Measurements from ENCODE around the gene ZNF583. TPM values are rescaled to one million over a fixed set of nuclear protein-coding genes. Genes with fewer than 3 reads are reported as not detected.

Gene ZNF583
- total RNA-seq: 1 to 10 TPM; 3.9 to 4.1 TPM

GRCh38 chr19:56403764-56404704 is at the start of gene ZNF583:
ZNF583 (plus strand) TSS chr19:56404332; CDS start chr19:56407115, 2,783 bp downstream.
- CTCF ChIA-PET: interaction anchor here (0.7 to 3.1 kb wide), 3 partner anchors 11 to 151 kb away, joined by 3 to 13 read pairs (median 4); partner anchors contain the start of gene ZNF582
- peak within 1 kb of the TSS; percentile 77 for H3K4me3 Mint-ChIP-seq
- peaks cover 70% of the 10 kb centered on the region for H3K36me3 Mint-ChIP-seq (ENCODE audit: low read depth)
- H3K27me3 Mint-ChIP-seq: no peaks in the 10 kb centered on the region
- peaks cover 62% of the 10 kb centered on the region for H3K9me3 Mint-ChIP-seq
- peaks cover 27% of the 10 kb centered on the region for H3K4me1 Mint-ChIP-seq
- peak; percentile 91 for DNase-seq
- peak within 1 kb of the TSS; percentile 90 for H3K27ac Mint-ChIP-seq
- POLR2A ChIA-PET: interaction anchor here (0.6 to 2.6 kb wide), 4 partner anchors 11 to 695 kb away, joined by 3 to 10 read pairs (median 3); partner anchors contain the start of genes ZNF582 and ZSCAN5A

GRCh38 chr19:56355517-56355916 is 48.6 kb upstream of the ZNF583 start:
- CTCF ChIA-PET: no interaction called here
- POLR2A ChIA-PET: no interaction called here
- no peaks in the 10 kb centered on the region for H3K27me3 Mint-ChIP-seq
- H3K36me3 Mint-ChIP-seq (ENCODE audit: low read depth): no peaks in the 10 kb centered on the region
- peaks cover 12% of the 10 kb centered on the region for H3K9me3 Mint-ChIP-seq
- no peak overlapping the region for H3K4me3 Mint-ChIP-seq
- H3K27ac Mint-ChIP-seq: no peak overlapping the region
- no peaks in the 10 kb centered on the region for H3K4me1 Mint-ChIP-seq
- DNase-seq: no peak

DNA sequence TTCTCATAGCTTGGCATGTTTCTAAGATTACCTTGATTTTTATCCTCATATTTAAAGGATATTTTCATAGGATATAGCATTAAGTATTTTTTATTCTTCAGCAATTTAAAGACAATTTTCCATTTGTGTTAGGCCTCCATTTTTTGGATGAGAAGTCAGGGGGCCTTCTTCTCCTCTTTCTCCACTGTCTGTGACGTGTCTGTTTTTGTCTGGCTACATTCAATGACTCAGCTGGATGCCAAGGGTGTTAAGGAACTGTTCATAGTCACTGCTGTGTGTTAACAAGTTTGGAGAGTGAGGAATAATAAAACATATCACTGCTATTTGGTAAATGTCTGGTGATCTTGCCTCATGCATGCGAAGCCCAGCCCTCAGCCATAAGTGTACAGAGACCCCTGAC is 47.2 kb upstream of the ZNF583 start:
- ChIA-PET POLR2A (no interaction called here), CTCF (no interaction called here)
- H3K4me1 Mint-ChIP-seq: no peaks in the 10 kb centered on the region
- H3K27ac Mint-ChIP-seq: no peak overlapping the region
- DNase-seq: no peak
- H3K36me3 Mint-ChIP-seq (ENCODE audit: low read depth): no peaks in the 10 kb centered on the region
- H3K4me3 Mint-ChIP-seq: no peak overlapping the region
- H3K9me3 Mint-ChIP-seq: peaks cover 17% of the 10 kb centered on the region
- no peaks in the 10 kb centered on the region for H3K27me3 Mint-ChIP-seq

DNA sequence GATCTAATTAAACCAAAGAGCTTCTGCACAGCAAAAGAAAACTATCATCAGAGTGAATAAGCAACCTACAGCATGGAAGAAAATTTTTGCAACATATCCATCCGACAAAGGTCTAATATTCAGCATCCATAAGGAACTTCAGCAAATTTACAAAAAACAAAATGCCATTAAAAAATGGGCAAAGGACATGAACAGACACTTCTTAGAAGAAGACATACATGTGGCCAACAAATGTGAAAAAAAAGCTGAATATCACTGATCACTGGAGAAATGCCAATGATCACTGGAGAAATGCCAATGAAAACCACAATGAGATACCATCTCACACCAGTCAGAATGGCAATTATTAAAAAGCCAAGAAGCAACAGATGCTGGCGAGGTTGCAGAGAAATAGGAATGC is 43.3 kb upstream of the ZNF583 start:
- Mint-ChIP-seq H3K4me3 (no peak overlapping the region), H3K27me3 (no peaks in the 10 kb centered on the region), H3K36me3 (ENCODE audit: low read depth) (no peaks in the 10 kb centered on the region), H3K9me3 (peaks cover 35% of the 10 kb centered on the region), H3K4me1 (no peaks in the 10 kb centered on the region), H3K27ac (no peak overlapping the region)
- ChIA-PET POLR2A (no interaction called here), CTCF (no interaction called here)
- DNase-seq: no peak

- Mint-ChIP-seq H3K4me3 (peak overlapping the region; percentile 71), H3K9me3 (peaks cover 51% of the 10 kb centered on the region), H3K36me3 (ENCODE audit: low read depth) (peaks cover 12% of the 10 kb centered on the region), H3K27me3 (peaks cover 3% of the 10 kb centered on the region), H3K27ac (peak overlapping the region; percentile 48), H3K4me1 (peaks cover 15% of the 10 kb centered on the region)
- DNase-seq: peak; percentile 72
- ChIA-PET CTCF (interaction anchor here (1.0 to 1.1 kb wide), 2 partner anchors 10 to 24 kb away, joined by 3 to 4 read pairs; no protein-coding TSS in a partner anchor), POLR2A (interaction anchor here (1.2 kb wide), 1 partner anchor 247 kb away, joined by 4 read pairs; the partner anchor contains the start of gene ZNF787)
These were observed 36.1 kb upstream of the ZNF583 start for GRCh38 chr19:56367829-56368711.

- ChIA-PET CTCF (no interaction called here), POLR2A (no interaction called here)
- Mint-ChIP-seq H3K4me1 (peaks cover 15% of the 10 kb centered on the region), H3K9me3 (peaks cover 57% of the 10 kb centered on the region), H3K4me3 (no peak overlapping the region), H3K27me3 (peaks cover 3% of the 10 kb centered on the region), H3K36me3 (ENCODE audit: low read depth) (peaks cover 30% of the 10 kb centered on the region), H3K27ac (no peak overlapping the region)
- DNase-seq: no peak
These were observed 34.1 kb upstream of the ZNF583 start for GRCh38 chr19:56369886-56370676.

- ChIA-PET POLR2A (no interaction called here), CTCF (no interaction called here)
- H3K27me3 Mint-ChIP-seq: peaks cover 3% of the 10 kb centered on the region
- peaks cover 36% of the 10 kb centered on the region for H3K36me3 Mint-ChIP-seq (ENCODE audit: low read depth)
- peaks cover 15% of the 10 kb centered on the region for H3K4me1 Mint-ChIP-seq
- no peak overlapping the region for H3K27ac Mint-ChIP-seq
- H3K4me3 Mint-ChIP-seq: no peak overlapping the region
- peaks cover 55% of the 10 kb centered on the region for H3K9me3 Mint-ChIP-seq
- DNase-seq: no peak
These were observed 31.9 kb upstream of the ZNF583 start for GRCh38 chr19:56372281-56372680.

- peaks cover 35% of the 10 kb centered on the region for H3K36me3 Mint-ChIP-seq (ENCODE audit: low read depth)
- DNase-seq: no peak
- H3K4me1 Mint-ChIP-seq: peaks cover 2% of the 10 kb centered on the region
- H3K27ac Mint-ChIP-seq: no peak overlapping the region
- ChIA-PET POLR2A (no interaction called here), CTCF (no interaction called here)
- no peak overlapping the region for H3K4me3 Mint-ChIP-seq
- H3K27me3 Mint-ChIP-seq: no peaks in the 10 kb centered on the region
- peaks cover 62% of the 10 kb centered on the region for H3K9me3 Mint-ChIP-seq
These were observed 26.8 kb upstream of the ZNF583 start for GRCh38 chr19:56377105-56377924.

- peaks cover 2% of the 10 kb centered on the region for H3K4me1 Mint-ChIP-seq
- H3K9me3 Mint-ChIP-seq: peaks cover 54% of the 10 kb centered on the region
- H3K27ac Mint-ChIP-seq: no peak overlapping the region
- DNase-seq: no peak
- H3K27me3 Mint-ChIP-seq: no peaks in the 10 kb centered on the region
- H3K36me3 Mint-ChIP-seq (ENCODE audit: low read depth): peaks cover 8% of the 10 kb centered on the region
- ChIA-PET CTCF (no interaction called here), POLR2A (no interaction called here)
- H3K4me3 Mint-ChIP-seq: no peak overlapping the region
These were observed 20.1 kb upstream of the ZNF583 start for GRCh38 chr19:56383826-56384605.

- H3K9me3 Mint-ChIP-seq: peaks cover 66% of the 10 kb centered on the region
- H3K27ac Mint-ChIP-seq: peak within 1 kb of the TSS; percentile 96
- POLR2A ChIA-PET: interaction anchor here (1.7 to 2.7 kb wide), 2 partner anchors 11 to 80 kb away, joined by 6 to 10 read pairs; partner anchors contain the start of genes ZNF583 and ZSCAN5A
- H3K27me3 Mint-ChIP-seq: no peaks in the 10 kb centered on the region
- H3K4me3 Mint-ChIP-seq: peak within 1 kb of the TSS; percentile 81
- peaks cover 14% of the 10 kb centered on the region for H3K4me1 Mint-ChIP-seq
- H3K36me3 Mint-ChIP-seq (ENCODE audit: low read depth): peaks cover 47% of the 10 kb centered on the region
- CTCF ChIA-PET: interaction anchor here (0.9 to 1.7 kb wide), 2 partner anchors 9 to 26 kb away, joined by 4 to 13 read pairs; partner anchors contain the start of gene ZNF583
- peak; percentile 93 for DNase-seq
These were observed 10.8 kb upstream of the ZNF583 start, which contains the start of gene ZNF582 for GRCh38 chr19:56393119-56394012. ZNF582 (minus strand) TSS chr19:56393534; CDS start chr19:56391752, 1,782 bp downstream.

All from activated CD4-positive, alpha-beta memory T cell treated with anti-CD3 and anti-CD28 coated beads, Interleukin-2, amount 10 ng/mL, durations not matched to agents 7 days and 5 days (primary cell).